ENCODE data around the gene CNKSR3.

The CNKSR3 gene

GRCh38 chr6:154440422-154441043 lies 70.0 kb downstream of the CNKSR3 start:
- H3K36me3 ChIP-seq (ENCODE audit: insufficient read depth, low read length) = no peaks in the 10 kb centered on the region

DNA sequence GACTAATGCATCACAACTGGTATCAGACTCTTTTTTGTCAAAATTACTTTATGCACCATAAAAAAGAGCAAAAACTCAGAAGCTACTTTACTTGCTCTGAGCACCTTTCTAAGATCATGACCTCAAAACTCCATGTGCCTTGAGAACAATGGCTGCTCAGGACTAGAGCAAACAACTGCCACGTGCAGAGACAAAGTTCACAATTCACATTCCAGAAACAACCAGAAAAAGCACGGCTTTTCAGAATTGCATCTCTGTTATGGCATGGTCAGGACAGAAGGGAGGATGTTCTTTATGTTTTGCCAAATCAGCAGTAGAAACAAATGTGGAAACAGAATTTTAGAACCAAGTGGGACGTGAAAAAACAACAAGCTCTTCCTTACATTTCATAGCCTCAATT lies 70.5 kb downstream of the CNKSR3 start:
- peaks cover 10% of the 10 kb centered on the region for H3K4me1 ChIP-seq (ENCODE audit: insufficient read depth, low read length)
- H3K9me3 ChIP-seq (ENCODE audit: low read length) = peaks cover 5% of the 10 kb centered on the region
- H3K36me3 ChIP-seq (ENCODE audit: insufficient read depth, low read length) = no peaks in the 10 kb centered on the region
- no peak overlapping the region for H2AFZ ChIP-seq (ENCODE audit: low read depth, low read length)
- no peaks in the 10 kb centered on the region for H3K27me3 ChIP-seq (ENCODE audit: insufficient read depth, low read length)
- H3K4me3 ChIP-seq (ENCODE audit: low read length) = no peak overlapping the region

More at GRCh38 chr6:154440422-154441043, 70.0 kb downstream of the CNKSR3 start:
- H2AFZ ChIP-seq (ENCODE audit: low read depth, low read length) = no peak overlapping the region
- no peaks in the 10 kb centered on the region for H3K27me3 ChIP-seq (ENCODE audit: insufficient read depth, low read length)
- H3K9me3 ChIP-seq (ENCODE audit: low read length) = peaks cover 5% of the 10 kb centered on the region
- H3K4me3 ChIP-seq (ENCODE audit: low read length) = no peak overlapping the region
- peaks cover 10% of the 10 kb centered on the region for H3K4me1 ChIP-seq (ENCODE audit: insufficient read depth, low read length)

DNA sequence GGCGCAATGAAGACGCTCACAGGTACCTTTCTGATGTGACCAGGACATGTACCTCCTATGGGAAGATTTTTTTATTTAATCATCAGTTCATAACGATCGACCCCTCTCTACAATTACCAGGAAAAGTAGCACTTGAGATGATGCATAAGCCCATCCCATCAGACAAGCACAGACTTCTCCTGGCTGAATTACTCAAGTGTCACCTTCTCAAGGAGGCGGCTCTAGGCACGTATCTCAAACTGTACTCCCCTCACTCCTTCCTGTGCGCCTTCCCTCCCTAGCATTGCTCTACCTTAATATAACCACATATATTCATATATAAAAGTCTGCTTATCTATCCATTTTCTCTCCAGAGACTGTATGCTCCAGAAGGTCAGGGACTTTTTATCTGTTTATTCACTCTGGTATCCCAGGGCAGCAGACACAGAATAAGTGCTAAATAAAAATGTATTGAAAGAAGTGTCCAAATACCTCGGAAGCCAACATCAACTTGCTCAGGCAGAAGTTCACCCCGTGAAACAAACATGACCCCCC lies 71.5 kb downstream of the CNKSR3 start:
- peaks cover 13% of the 10 kb centered on the region for H3K4me1 ChIP-seq (ENCODE audit: insufficient read depth, low read length)
- H3K4me3 ChIP-seq (ENCODE audit: low read length) = no peak overlapping the region
- H3K36me3 ChIP-seq (ENCODE audit: insufficient read depth, low read length) = no peaks in the 10 kb centered on the region
- no peak overlapping the region for H2AFZ ChIP-seq (ENCODE audit: low read depth, low read length)
- no peaks in the 10 kb centered on the region for H3K27me3 ChIP-seq (ENCODE audit: insufficient read depth, low read length)
- H3K9me3 ChIP-seq (ENCODE audit: low read length) = peaks cover 5% of the 10 kb centered on the region

GRCh38 chr6:154435400-154435945 lies 75.0 kb downstream of the CNKSR3 start:
- Histone ChIP-seq H2AFZ (ENCODE audit: low read depth, low read length) (no peak overlapping the region), H3K4me1 (ENCODE audit: insufficient read depth, low read length) (peaks cover 24% of the 10 kb centered on the region), H3K9me3 (ENCODE audit: low read length) (peaks cover 5% of the 10 kb centered on the region), H3K27me3 (ENCODE audit: insufficient read depth, low read length) (no peaks in the 10 kb centered on the region), H3K36me3 (ENCODE audit: insufficient read depth, low read length) (no peaks in the 10 kb centered on the region), H3K4me3 (ENCODE audit: low read length) (no peak overlapping the region)

- peaks cover 5% of the 10 kb centered on the region for H3K9me3 ChIP-seq (ENCODE audit: low read length)
- H3K4me3 ChIP-seq (ENCODE audit: low read length) = no peak overlapping the region
- H2AFZ ChIP-seq (ENCODE audit: low read depth, low read length) = no peak overlapping the region
- H3K36me3 ChIP-seq (ENCODE audit: insufficient read depth, low read length) = no peaks in the 10 kb centered on the region
- peaks cover 17% of the 10 kb centered on the region for H3K4me1 ChIP-seq (ENCODE audit: insufficient read depth, low read length)
- H3K27me3 ChIP-seq (ENCODE audit: insufficient read depth, low read length) = no peaks in the 10 kb centered on the region
These were observed 75.8 kb downstream of the CNKSR3 start for GRCh38 chr6:154434662-154435061.

DNA sequence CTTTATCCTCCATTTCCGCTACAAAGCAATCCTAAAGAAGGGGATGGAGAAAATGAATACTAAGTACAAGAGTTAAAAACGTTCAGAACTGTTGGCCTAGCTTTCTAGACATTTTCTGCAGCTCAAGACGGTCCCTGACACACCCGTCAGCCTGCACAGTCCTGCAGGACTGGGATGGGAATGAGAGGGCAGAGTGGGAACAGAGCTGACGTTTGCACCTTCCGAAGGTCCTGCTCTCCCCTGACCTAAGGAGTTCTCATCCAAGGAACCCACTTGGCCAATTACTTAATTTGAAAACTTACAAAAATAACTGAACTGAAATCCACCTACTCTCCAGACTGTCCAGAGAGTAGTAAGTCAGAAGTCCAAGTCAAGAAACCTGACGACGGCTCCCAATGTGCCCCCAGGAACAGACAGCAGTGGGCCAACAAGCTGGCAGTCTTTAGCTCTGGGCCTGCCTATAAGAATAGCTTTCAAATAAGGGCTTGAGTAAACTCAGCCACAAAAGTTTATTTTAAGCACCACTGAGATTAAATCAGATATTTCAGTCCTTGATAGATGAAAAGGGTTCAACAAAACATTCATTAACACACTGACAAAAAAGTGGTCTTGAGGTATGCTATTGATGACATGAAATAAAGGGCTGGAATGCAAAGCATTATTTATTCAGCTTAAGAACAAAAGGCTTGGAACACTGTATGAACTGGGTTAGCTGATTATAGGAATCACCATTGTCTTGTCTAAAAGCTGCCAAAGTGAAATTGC lies 76.8 kb downstream of the CNKSR3 start:
- peaks cover 5% of the 10 kb centered on the region for H3K9me3 ChIP-seq (ENCODE audit: low read length)
- peaks cover 15% of the 10 kb centered on the region for H3K4me1 ChIP-seq (ENCODE audit: insufficient read depth, low read length)
- H3K27me3 ChIP-seq (ENCODE audit: insufficient read depth, low read length) = no peaks in the 10 kb centered on the region
- no peaks in the 10 kb centered on the region for H3K36me3 ChIP-seq (ENCODE audit: insufficient read depth, low read length)
- no peak overlapping the region for H3K4me3 ChIP-seq (ENCODE audit: low read length)
- no peak overlapping the region for H2AFZ ChIP-seq (ENCODE audit: low read depth, low read length)

- Histone ChIP-seq H3K4me3 (ENCODE audit: low read length) (no peak overlapping the region), H3K36me3 (ENCODE audit: insufficient read depth, low read length) (no peaks in the 10 kb centered on the region), H2AFZ (ENCODE audit: low read depth, low read length) (no peak overlapping the region), H3K4me1 (ENCODE audit: insufficient read depth, low read length) (peaks cover 15% of the 10 kb centered on the region), H3K27me3 (ENCODE audit: insufficient read depth, low read length) (no peaks in the 10 kb centered on the region), H3K9me3 (ENCODE audit: low read length) (peaks cover 5% of the 10 kb centered on the region)
These were observed 77.7 kb downstream of the CNKSR3 start for GRCh38 chr6:154432533-154433476.

DNA sequence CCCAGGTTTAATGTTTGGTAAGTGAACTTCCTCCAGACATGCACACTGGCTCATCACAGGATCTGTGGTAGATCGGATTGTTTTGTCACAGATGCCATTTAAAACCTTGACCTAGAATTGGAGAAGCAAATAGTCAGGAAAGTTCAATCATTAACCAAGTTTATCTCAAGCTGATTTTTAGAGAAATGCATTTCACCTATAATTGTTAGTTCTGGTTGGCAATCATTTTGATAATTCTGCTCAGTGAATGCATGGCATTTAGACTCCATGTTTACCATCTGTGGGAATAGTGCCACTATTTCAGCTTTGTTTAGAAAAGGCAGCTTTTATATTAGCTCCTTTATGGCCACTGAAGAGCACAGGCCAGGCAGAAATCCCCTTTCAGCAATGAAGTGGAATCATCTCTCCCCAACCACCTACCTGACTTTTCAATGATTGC lies 80.0 kb downstream of the CNKSR3 start:
- peaks cover 3% of the 10 kb centered on the region for H3K9me3 ChIP-seq (ENCODE audit: low read length)
- H3K27me3 ChIP-seq (ENCODE audit: insufficient read depth, low read length) = no peaks in the 10 kb centered on the region

GRCh38 chr6:154429711-154430110 lies 80.8 kb downstream of the CNKSR3 start:
- Histone ChIP-seq H3K27me3 (ENCODE audit: insufficient read depth, low read length) (no peaks in the 10 kb centered on the region), H3K36me3 (ENCODE audit: insufficient read depth, low read length) (no peaks in the 10 kb centered on the region)

More for the DNA sequence above, 80.0 kb downstream of the CNKSR3 start:
- Histone ChIP-seq H3K4me1 (ENCODE audit: insufficient read depth, low read length) (peaks cover 15% of the 10 kb centered on the region), H3K36me3 (ENCODE audit: insufficient read depth, low read length) (no peaks in the 10 kb centered on the region), H3K4me3 (ENCODE audit: low read length) (no peak overlapping the region), H2AFZ (ENCODE audit: low read depth, low read length) (no peak overlapping the region)

DNA sequence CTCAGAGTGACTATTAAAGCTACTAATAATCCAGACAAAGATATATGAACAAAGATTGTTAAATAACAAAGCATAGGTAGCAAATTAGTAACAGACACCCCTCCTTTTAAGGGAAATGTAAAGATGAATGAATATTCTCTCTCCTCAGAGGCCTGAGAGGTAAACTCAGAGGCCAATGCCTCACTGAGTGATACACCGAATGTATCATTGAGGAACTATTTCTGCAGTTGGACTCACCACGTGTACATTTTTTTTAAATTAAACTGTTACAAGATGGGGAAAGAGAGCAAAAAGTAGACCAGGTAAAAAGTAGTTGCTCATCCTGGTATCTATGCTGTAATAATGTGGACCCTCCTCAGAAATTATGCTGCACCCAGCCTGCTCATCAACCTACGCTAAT lies 81.6 kb downstream of the CNKSR3 start:
- H3K36me3 ChIP-seq (ENCODE audit: insufficient read depth, low read length) = no peaks in the 10 kb centered on the region
- H3K9me3 ChIP-seq (ENCODE audit: low read length) = peaks cover 3% of the 10 kb centered on the region
- no peaks in the 10 kb centered on the region for H3K27me3 ChIP-seq (ENCODE audit: insufficient read depth, low read length)
- H2AFZ ChIP-seq (ENCODE audit: low read depth, low read length) = no peak overlapping the region
- no peak overlapping the region for H3K4me3 ChIP-seq (ENCODE audit: low read length)
- peaks cover 10% of the 10 kb centered on the region for H3K4me1 ChIP-seq (ENCODE audit: insufficient read depth, low read length)

More at GRCh38 chr6:154429711-154430110, 80.8 kb downstream of the CNKSR3 start:
- Histone ChIP-seq H2AFZ (ENCODE audit: low read depth, low read length) (no peak overlapping the region), H3K4me1 (ENCODE audit: insufficient read depth, low read length) (peaks cover 15% of the 10 kb centered on the region), H3K9me3 (ENCODE audit: low read length) (peaks cover 3% of the 10 kb centered on the region), H3K4me3 (ENCODE audit: low read length) (no peak overlapping the region)

DNA sequence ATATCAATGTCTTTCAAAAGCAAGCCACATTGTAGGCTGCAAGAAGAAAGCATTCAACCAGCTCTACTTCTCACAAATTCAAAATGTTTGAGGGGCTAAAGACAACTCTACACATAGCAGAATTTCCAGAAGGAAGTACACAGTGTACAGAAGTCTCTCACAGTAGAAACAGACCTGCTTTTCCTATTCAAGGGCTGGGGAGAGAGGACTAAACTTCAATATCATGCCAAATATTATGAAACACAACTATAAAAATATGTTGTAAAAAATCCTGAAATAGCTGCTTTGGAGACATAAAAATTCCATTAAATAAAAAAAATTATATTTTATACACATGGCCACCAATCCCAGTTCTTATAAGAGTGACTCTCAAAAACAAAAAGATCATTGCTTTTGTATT lies 83.0 kb downstream of the CNKSR3 start:
- H3K36me3 ChIP-seq (ENCODE audit: insufficient read depth, low read length) = no peaks in the 10 kb centered on the region
- no peaks in the 10 kb centered on the region for H3K4me1 ChIP-seq (ENCODE audit: insufficient read depth, low read length)
- H2AFZ ChIP-seq (ENCODE audit: low read depth, low read length) = no peak overlapping the region
- peaks cover 3% of the 10 kb centered on the region for H3K9me3 ChIP-seq (ENCODE audit: low read length)
- H3K27me3 ChIP-seq (ENCODE audit: insufficient read depth, low read length) = no peaks in the 10 kb centered on the region
- no peak overlapping the region for H3K4me3 ChIP-seq (ENCODE audit: low read length)

DNA sequence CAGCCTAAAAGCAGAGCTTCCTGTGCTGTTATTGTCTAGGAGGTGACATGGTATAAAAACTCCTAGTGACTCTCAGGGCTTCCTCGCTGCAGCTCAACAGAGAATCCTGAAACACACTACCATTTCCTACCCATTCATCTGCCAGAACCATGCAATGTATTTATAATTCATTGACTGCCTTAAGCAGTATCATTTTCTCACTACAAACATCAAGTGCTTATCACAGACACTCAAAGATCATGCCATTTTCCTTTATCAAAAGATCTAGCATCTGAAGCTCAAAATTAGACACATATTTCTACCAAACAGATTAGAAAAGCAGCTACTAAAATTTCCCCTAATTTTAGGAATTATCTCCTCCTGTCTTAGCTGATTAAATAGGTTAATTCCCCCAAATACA lies 83.5 kb downstream of the CNKSR3 start:
- Histone ChIP-seq H3K9me3 (ENCODE audit: low read length) (peaks cover 1% of the 10 kb centered on the region), H3K4me1 (ENCODE audit: insufficient read depth, low read length) (no peaks in the 10 kb centered on the region), H3K36me3 (ENCODE audit: insufficient read depth, low read length) (no peaks in the 10 kb centered on the region), H3K4me3 (ENCODE audit: low read length) (no peak overlapping the region), H2AFZ (ENCODE audit: low read depth, low read length) (no peak overlapping the region), H3K27me3 (ENCODE audit: insufficient read depth, low read length) (no peaks in the 10 kb centered on the region)
